Measurements from ENCODE around the gene DAPP1.

DAPP1 gene

DNA sequence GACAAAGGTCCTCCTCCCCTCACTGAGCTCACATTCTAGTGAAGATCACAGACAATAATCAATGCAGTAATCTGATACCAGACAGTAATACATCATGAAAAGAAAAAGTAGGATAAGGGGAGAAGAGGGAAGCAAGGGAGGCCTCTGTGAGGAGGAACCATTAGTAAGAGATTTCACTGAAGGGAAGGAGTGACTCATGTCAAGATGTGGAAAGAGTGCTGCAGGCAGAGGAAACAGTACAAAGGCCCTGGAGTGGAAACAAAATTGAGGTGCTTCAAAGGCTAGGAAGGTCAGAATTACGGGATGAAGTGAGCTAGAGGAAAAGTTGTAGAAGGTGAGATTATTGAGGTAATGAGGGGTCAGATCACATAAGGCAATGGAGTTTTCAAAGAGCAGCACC lies 39.5 kb downstream of the DAPP1 start:
- peak; percentile 17 for DNase-seq

DNA sequence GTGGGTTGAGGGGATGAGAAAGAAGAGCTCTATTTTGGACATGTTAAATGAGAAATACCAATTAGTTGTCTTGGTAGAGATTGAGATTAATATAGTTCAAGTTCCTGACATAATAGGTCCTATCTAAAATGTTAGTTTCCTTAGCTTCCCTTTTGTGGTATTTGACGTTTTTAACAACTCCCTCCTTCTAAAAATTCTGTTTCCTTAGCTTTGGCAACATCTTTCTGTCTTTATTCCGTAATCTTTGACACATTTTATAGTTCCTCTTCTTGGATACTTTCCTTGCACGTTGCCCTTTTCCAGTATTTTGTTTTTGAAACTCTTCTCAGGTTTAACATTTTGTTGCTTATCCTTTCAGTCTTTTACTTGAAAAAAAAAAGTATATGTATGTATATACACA lies 40.7 kb downstream of the DAPP1 start:
- DNase-seq = no peak

DNA sequence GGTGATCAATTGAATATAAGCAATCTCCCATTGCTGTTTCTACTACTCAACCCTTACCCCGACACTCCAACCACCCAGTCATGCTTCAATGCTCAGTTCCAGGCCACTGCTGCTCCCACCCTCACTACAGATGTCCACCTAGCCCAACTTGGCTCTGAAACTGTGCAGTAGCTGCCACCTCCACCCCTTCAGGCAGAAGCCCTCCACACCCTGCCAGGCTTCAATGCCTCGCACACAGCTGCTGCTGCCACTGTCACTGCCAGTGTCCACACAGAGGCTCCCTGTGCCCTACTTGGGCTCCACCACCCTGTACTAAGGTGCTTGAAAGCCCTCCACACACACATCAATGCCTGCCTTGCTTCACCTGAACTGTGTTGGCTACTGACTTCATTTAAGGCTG lies 43.0 kb downstream of the DAPP1 start:
- no peak for DNase-seq

DNA sequence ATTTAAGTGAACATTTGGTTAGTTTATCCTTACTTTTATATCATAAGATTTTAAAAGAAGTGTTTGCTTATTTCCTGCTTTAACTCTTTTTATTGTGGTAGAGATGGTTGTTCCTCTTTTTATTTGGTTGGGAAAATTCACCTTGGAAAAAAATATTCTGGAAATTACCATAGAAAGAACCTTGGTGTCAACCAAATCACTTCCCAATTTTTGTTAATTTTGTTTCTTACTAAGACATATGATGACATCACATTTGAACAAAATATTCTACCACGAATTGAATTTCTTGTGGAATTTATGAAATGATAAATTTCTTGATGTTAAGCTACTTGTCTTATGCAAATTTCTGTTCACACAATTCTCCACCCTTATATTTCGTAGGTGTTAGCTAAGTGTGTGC lies 43.9 kb downstream of the DAPP1 start:
- DNase-seq = no peak

DNA sequence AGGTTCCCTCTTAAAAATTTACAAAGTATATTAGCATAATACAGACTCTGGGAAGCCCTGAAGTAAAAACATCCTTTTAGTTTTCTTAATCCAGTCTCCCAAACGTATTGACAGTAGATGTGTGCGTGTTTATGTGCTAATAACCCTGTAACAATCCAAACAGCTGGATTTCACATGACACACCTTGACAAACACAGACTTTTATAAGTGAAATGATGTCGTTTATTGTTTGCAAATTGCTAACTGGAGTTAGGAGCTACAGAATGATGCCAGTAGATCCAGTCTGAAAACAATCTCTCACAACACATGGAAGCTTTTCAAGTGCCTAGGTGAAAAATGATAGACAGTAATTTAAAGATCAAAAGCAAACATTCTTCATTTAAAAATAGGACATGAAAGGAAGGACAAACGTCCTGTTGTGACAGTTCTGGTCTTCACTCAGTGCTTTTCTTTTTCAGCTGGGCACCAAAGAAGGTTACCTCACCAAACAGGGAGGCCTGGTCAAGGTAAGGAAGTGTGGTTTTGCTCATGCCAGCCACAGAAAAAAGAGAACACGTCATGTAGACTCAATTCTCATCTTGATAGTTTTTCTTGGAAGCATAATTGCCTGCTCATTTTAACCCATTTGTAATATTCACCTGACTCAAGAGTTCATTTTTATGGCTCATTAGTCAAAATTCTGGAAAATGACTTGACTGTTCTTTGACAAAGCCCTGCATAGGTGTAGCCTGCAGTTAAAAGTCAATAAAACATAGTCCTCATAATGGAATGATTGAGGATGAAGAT lies 44.7 kb downstream of the DAPP1 start:
- peak; percentile 19 for DNase-seq

DNA sequence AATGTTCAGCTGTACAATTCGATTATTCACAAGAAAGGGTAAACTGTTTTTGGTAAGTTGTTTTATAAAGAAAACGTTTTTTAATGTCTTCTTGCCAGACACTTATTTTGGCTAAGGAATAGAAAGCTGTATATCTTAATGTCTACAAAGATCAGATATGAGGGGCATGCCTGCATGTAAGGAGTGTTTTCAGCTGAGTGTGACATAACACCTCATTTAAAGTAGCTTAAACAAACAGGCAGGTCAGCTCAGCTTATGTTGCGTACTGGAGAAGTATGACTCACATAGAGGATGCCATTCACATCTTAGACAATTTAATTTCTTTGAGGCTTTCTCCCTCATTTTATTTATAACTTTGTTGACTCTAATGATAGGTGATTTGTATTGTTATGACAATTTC lies 47.2 kb downstream of the DAPP1 start:
- DNase-seq = no peak

DNA sequence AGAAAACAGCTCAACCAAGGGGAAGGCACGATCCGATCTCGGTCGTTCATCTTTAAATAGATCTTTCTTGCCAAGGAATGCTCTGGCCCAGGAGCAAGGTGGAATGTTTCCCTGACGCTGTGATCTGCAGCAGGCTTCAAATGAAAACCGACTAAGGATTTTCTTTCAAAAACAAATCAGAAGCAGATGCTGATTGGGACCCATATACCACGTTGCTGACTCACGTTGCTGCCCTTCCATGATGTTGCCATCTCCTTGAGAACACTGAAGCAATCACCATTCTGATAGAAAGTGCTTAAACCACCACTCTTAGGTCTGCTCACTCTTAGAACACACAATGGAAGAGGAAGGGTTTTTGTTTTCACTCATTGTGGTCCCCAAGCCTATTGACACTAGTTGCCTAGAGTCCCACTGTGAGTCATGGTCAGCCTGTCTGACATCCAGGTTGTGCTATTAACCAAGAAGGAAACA lies 51.5 kb downstream of the DAPP1 start:
- DNase-seq = peak; percentile 45

DNA sequence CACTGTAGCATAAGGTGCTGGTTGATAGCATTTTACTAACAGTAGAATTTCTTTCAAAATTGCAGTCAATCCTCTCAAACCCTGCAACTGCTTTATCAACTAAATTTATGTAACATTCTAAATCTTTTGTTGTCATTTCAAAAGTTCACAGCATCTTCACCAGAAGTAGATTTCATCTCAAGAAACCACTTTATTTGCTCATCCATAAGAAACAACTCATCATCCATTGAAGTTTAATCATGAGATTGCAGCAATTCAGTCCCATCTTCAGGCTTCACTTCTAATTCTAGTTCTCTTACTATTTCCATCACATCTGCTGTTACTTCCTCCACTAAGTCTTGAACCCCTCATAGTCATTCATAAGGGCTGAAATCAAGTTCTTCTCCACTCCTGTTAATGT lies 55.9 kb downstream of the DAPP1 start:
- no peak for DNase-seq

DNA sequence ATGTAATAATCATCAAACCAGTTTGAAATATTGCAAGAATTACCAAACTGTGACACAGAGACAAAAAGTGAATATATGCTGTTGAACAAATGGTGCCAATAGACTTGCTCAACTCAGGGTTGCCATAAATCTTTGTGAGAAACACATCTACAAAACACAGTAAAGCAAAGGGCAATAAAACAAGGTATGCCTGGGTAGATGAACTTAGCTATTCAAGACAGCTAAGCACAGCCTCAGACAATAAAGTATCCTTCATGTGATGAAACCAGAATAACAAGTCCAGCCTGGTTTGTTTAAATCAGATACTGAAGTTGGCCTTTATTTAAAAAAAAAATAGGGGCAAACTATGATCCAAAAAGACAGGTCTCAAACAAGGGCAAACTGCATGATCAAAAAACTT lies 58.4 kb downstream of the DAPP1 start:
- DNase-seq = no peak

DNA sequence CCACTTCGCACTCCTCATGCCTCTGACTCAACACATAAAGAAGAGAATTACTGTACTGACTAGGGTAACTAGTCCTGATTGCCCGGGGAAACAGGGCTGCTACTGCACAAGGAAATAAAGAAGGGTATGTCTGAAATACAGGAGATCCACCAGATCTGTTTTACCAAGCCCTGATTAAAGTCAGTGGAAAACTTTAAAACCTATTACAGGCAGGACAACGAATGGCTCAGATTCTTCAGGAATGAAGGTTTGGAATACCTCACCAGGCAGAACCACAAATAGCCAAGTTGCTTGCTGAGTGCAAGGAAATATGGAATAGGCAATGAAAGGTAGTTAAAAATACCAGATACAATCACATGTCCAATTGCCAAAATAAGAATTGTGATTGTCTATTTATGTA lies 60.3 kb downstream of the DAPP1 start:
- DNase-seq = no peak

DNA sequence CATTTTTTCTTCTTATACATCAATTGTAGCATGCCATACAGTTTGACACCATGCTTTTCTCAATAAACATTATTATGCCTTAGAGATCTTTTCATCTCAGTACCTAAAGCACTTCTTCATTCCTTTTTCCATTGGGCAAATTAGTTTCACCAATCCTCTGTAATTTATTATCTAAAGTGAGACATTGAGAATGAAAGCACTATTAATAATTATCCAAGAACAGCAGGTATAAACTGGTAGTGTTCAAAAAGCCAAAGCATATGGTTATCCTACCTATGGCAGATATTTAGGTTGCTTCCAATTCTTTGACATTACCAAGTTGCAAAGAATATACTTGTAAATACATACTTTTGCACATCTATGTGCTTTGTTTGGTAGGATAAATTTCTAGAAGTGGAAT lies 62.0 kb downstream of the DAPP1 start:
- no peak for DNase-seq

DNA sequence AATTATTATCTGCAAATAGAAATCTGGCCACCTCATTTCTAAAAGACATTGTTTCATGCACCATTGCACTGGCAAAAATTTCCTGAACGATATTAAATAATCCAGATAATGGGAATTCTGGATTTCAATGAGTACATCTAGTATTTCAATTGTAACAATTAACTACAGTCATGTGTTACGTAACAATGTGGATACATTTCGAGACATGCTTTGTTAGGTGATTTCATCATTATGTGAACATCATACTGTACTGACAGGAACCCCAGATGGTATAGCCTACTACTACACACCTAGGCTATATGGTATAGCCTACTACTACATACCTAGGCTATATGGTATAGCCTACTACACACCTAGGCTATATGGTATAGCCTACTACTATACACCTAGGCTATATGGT lies 62.8 kb downstream of the DAPP1 start:
- no peak for DNase-seq

DNA sequence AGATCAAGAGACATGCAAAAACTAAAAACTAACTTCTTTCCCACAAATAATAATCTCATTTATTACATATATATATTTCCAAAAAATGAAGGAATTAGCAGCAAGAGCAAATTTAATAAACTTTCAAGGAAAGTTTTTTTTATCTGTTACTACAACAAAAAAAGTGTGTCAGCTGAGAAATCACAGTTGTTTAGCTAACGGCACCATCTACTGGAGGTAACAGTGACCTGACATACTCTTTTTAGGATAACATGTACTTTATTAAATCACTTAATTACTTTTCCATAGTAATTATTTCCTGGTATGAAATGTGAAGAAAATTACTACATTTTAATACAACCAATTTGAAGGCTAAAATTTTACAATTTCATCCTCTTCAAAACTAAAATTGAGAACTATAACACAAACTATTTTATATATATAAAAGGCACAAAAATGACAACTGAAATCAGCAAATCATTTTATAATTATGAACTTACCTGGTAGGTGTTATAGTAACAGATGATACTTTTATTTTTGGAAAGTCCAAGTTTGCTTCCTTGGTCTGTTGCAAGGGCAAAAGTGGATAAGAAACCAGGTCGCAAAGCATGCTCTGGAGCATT lies 68.5 kb downstream of the DAPP1 start:
- DNase-seq = peak; percentile 12

DNA sequence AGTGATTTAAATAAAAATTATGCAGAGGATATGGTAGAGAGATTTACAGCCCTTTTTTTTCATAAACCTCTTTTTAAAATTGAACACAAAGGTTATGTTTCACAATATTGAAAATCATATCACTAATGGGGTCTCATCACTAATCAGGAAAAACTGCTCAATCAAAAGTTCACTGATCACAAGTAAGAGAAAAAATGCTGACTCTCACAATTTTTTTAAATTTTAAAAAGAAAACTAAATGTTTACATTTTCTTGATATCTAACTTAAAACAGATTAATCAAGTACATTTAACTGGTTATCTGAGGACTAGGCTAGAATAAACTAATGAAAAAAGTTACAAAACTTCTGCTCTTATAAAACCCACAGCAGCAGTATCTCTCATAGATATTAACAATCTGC lies 69.1 kb downstream of the DAPP1 start:
- DNase-seq = no peak

DNA sequence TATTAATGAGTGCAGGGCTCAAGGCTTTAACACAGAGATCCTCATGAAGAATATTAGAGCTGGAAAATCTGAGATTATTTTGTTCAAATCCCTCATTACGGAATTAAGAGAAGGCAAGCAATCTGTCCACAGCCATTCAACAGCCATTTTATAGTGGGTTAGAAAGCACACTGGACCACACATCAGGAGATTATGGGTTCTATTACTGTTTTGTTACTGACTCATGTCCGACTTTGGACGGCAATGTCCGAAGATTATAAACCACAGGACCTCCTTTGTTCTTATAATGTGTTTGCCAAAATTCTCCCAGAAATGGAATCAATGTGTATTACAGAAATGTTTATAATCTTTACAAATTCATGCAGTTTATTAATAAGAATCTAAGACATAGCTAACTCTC lies 69.5 kb downstream of the DAPP1 start:
- no peak for DNase-seq

DNA sequence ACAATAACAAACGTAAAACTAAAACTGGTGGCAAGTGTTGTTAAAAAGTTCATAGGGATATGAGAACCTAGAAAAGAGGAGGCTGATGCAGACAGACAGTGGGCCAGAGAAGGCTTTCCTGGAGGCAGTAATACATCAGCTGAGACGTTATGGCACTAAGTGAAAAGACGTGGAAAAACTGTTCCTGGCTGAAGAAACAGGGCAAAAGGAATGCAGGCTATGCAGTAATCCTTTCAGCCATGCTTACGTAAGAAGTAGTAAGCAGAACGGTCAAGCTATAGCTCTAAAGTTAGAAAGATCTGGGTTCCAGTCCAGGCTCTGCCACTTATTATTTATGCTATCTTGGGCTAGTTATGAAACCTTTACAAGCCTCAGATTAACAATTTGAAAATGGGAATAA lies 71.2 kb downstream of the DAPP1 start:
- no peak for DNase-seq

DNA sequence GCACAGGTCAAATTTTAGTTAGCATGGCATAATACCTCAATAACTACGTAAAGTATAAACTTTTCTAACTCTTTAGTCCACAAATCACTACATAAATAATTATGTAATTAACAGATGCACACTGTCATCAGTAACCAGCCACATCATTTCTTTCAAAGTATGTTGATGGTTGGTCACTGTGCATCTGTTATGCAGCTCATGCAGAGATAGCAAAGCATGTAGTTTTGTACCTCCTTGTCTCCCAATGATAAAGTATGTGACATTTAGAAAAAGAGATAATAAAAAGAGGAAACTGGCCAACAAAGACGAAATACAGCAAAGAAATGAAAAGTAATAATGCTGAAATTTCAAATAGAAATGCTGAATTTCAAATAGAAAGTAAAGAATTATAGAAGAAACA lies 74.7 kb downstream of the DAPP1 start:
- DNase-seq = no peak

DNA sequence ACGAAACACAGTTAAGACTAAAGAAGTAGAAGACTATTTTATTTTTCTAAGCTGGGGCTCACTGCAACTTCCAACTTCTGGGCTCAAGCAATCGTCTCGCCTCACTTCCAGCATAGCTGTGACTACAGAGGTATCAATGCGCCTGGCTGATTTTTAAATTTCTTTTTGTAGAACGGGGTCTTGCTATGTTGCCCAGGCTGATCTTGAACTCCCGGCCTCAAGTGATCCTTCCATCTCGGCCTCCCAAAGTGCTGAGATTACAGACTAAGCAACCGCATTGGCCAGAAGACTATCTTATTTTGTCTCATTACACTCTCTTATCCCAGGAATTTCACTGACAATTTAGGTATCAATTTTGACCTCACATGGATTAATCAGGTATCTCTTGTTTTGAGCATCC lies 76.4 kb downstream of the DAPP1 start:
- no peak for DNase-seq

DNA sequence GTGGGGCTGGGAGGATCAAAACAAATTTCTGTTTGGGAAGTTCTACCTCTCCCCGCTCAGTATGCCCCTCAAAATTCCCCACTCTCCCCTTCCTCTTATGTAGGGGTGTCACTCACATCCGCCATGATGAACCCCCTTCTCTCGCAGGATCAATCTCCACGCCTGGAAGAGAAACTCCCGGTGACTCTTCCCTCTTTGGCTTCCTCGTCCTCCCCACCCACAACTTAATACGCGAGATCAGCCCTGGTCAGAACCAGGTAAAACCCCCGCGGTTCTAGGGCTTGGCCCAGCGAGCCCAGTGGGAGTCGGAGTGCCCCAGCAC lies 77.2 kb downstream of the DAPP1 start:
- no peak for DNase-seq

DNA sequence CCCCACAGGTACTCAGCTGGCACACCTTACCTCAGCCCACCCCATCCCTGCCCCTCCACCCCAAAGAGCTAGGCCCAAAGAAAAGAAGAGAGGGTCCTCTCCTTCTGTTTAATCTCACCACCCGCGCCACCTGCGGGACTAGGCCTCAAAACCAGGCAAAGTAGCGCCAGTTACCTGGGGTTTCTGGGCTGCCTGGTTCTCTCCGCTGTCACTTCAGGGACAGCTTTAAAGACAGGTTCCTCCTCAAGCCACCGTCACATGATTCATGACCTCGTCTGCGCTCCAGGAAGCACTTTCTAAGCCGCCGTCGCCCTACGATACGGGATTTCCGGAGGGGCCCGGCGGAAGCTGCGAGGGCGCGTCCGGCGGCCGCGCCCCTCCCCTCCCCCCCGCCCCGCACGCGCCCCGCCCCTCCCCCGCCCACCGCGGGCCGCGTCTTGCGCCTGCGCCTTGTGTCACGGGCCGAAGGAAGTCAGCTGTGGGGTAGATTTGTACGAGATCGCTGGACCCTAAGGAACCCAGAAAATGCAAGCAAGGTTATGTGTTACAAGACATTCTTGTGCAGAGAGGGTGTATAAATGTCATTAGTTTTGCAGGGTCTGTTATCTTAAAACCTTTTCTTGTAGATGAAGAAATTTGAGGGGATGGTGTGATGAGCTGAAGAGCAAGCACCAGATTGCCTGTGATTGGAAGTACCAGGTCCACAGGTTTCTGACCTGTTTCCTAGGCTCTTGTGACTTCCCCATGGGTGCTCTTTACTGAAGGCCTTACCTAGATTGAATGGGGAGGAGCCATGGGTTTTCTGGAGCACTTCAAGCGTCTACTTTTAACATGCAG lies 77.8 kb downstream of the DAPP1 start, which contains the start of gene LAMTOR3:
TSS of gene LAMTOR3 (minus strand) at position 267 of the 837 bp plus-strand sequence. CDS start 464 bp downstream, outside the sequence.
- peak; percentile 91 for DNase-seq

DNA sequence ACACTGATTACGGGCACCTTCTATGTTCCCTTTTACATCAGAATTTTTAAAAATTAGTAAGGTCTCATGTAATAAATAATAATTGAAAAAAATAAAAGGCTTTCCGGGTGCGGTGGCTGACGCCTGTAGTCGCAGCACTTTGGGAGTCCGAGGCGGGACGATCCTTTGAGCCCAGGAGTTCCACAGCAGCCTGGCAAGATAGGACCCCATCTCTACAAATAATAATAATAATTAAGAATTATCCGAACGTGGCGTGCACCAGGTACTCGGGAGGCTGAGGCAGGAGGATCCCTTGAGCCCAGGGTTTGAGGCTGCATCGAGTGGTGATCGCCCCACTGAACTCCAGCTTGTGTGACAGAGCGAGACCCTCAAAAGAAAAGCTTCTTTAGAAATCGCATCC lies 78.4 kb downstream of the DAPP1 start:
- DNase-seq = no peak

DNA sequence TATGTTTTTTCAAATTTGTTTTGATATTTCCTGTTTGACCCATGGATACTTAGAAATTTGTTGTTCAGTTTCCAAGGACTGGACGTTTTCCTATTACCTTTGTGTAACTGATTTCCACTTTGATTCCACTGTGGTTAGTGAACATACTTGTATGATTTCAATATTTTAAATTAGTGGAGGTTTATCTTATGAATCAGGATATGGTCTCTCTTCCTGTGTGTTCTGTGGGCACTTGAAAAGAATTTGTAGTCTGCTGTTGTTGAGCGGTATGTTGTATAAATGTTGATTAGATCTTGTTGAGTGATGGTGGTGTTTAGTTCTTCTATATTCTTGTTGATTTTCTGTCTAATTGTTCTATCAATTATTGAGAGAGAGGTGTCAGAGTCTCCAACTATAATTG lies 98.8 kb downstream of the DAPP1 start:
- DNase-seq = no peak

DNA sequence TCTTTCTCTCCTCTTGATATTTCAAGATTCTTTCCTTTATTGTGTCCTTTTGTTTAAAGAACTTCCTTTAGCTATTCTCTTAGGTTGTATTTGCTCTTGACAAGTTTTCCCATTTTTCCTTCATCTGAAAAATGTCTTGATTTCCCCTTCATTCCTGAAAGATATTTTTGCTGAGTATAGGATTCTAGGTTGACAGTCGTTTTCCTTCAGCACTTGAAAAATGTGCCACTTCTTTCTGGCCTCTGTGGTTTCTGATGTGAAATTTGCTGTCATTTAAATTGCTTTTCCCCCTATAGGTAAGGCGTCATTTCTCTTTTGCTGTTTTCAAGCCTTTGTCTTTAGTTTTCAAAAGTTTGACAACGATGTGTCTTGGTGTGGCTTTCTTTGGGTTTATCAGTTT lies 100.9 kb downstream of the DAPP1 start:
- DNase-seq = no peak

DNA sequence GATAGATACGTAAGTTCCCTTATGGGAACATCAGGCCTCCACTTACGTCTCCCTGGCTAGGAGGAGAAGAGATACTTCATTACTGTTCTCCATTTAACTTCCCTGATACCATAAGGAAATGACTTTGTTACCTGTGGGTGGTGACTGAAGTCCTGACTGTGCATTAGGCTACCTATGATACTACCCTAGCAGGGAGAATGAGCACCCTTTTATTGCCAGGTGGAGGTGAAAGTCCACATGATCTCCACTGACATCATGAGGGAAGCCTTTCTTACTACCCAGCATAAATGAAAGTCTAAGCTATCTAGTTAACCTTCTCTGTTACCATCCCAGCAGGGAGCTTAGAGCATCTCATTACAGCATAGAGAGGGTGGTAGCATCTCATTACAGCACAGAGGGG lies 102.0 kb downstream of the DAPP1 start:
- DNase-seq = no peak
